GM12878 (cell line): ENCODE results near the gene ACTN3. TPM values are rescaled to one million over a fixed set of nuclear protein-coding genes. Genes with fewer than 3 reads are reported as not detected.
"Not testable (repeated sequence)": the region's sequence is repeated elsewhere in the genome, so short reads cannot be mapped to it uniquely, and the experiment has no call there.

Experiments
- ATAC-seq: fragments of 200-7000 bp; cut with Tn5 transposase; 3 replicates; pipeline ENCODE4 v1.9.1; 2020; ENCODE audit warnings: mild to moderate bottlenecking, moderate library complexity
- BruUV-seq: library from RNA; stranded (reverse); fragments of 400-500 nt; replicated peaks from 2 replicates; lab custom pipeline; 2021; lab: Mats Ljungman, UMichigan
- CTCF ChIA-PET: fragments of 300-600 bp; sonication (Branson Sonifier 250); formaldehyde crosslinking; extraction: SDS; loops from one replicate; lab custom pipeline; 2021; ENCODE audit warnings: inconsistent platforms; lab: Yijun Ruan, JAX
- POLR2A ChIA-PET: fragments of 350-600 bp; formaldehyde crosslinking; extraction: SDS; loops from one replicate; lab custom pipeline; 2021; ENCODE audit warnings: inconsistent platforms; lab: Charles Lee
- RAD21 ChIA-PET: fragments of 300-600 bp; sonication (Branson Sonifier 250); formaldehyde crosslinking; loops from one replicate; lab custom pipeline; 2023; ENCODE audit warnings: antibody characterized with exemption; ENCODE audit not compliant: unreplicated experiment; lab: Charles Lee
- SMC1A ChIA-PET: fragments of 300-600 bp; sonication (Branson Sonifier 250); formaldehyde crosslinking; loops from one replicate; lab custom pipeline; 2023; ENCODE audit not compliant: unreplicated experiment, uncharacterized antibody; lab: Charles Lee
- DNase-seq: peaks from one replicate; pipeline ENCODE4 v3.0.0-alpha.2; 2011; ENCODE audit warnings: low read depth, low spot score
- FAIRE-seq: peaks from 3 replicates; lab custom pipeline; 2011; peaks lifted over from hg19 to GRCh38; lab: Jason Lieb, UNC
- H2AFZ ChIP-seq: 2 replicates; pipeline ENCODE4 v1.6.0; 2011; ENCODE audit warnings: low read depth, low read length, control low read depth; ENCODE audit not compliant: control insufficient read depth
- H3K27ac ChIP-seq: 2 replicates; pipeline ENCODE4 v1.5.1; 2011; ENCODE audit warnings: control low read depth; ENCODE audit not compliant: control insufficient read depth, insufficient read depth
- H3K27me3 ChIP-seq, 2 experiments: replicated peaks in 1 of 2; 2 replicates each; pipeline versions ENCODE4 v1.6.0 to v1.6.1; 2011; ENCODE audit warnings: low read length in 1 of 2; ENCODE audit not compliant: control insufficient read depth in 2 of 2, insufficient read depth in 2 of 2
- H3K36me3 ChIP-seq, 2 experiments: 2 replicates each; pipeline ENCODE4 v1.5.1; 2011; ENCODE audit warnings: low read length in 1 of 2; ENCODE audit not compliant: control insufficient read depth in 2 of 2, insufficient read depth in 2 of 2
- H3K4me1 ChIP-seq: 2 replicates; pipeline ENCODE4 v1.6.1; 2011; ENCODE audit warnings: mild to moderate bottlenecking, low read length, moderate library complexity, mixed read lengths; ENCODE audit not compliant: control insufficient read depth, insufficient read depth
- H3K4me2 ChIP-seq: 2 replicates; pipeline ENCODE4 v1.6.0; 2011; ENCODE audit warnings: control low read depth; ENCODE audit not compliant: control insufficient read depth, insufficient read depth
- H3K4me3 ChIP-seq: fragments of 200-600 bp; sonication (generic); 2 replicates; pipeline ENCODE4 v1.5.1; 2016
- H3K79me2 ChIP-seq: 2 replicates; pipeline ENCODE4 v1.6.0; 2011; ENCODE audit warnings: low read length; ENCODE audit not compliant: control insufficient read depth, insufficient read depth
- H3K9ac ChIP-seq: 2 replicates; pipeline ENCODE4 v1.8.0; 2011; ENCODE audit warnings: low read length, control low read depth, mixed read lengths; ENCODE audit not compliant: control insufficient read depth, insufficient read depth
- H3K9me3 ChIP-seq: replicated peaks from 3 replicates; pipeline ENCODE4 v1.5.1; 2011; ENCODE audit warnings: mild to moderate bottlenecking, low read length; ENCODE audit not compliant: control insufficient read depth, insufficient read depth
- H4K20me1 ChIP-seq: 2 replicates; pipeline ENCODE4 v1.6.0; 2011; ENCODE audit not compliant: control insufficient read depth, insufficient read depth
- BHLHE40 ChIP-seq, 2 experiments: fragments of 450-650 bp in 1 of 2; IDR thresholded peaks; 2 replicates each; pipeline ENCODE4 v1.6.1; 2011 to 2017; ENCODE audit warnings: low read depth in 2 of 2, borderline replicate concordance in 1 of 2, improper control_type of control experiment in 1 of 2, low read length in 1 of 2, mild to moderate bottlenecking in 1 of 2
- CREM ChIP-seq: IDR thresholded peaks from 2 replicates; pipeline ENCODE4 v1.6.1; 2014; ENCODE audit warnings: antibody characterized with exemption, low read depth
- E2F8 ChIP-seq: fragments of 450-650 bp; IDR thresholded peaks from 2 replicates; pipeline ENCODE4 v1.6.1; 2018; ENCODE audit warnings: mild to moderate bottlenecking, low read depth, moderate library complexity; ENCODE audit not compliant: partially characterized antibody
- ELK1 ChIP-seq: IDR thresholded peaks from 2 replicates; pipeline ENCODE4 v1.6.1; 2012; ENCODE audit warnings: low read depth, low read length, improper control_type of control experiment
- ETV6 ChIP-seq, 2 experiments: fragments of 450-650 bp in 1 of 2; IDR thresholded peaks in 1 of 2; conservative IDR thresholded peaks in 1 of 2; 2 replicates each; pipeline ENCODE4 v1.6.1; 2014; ENCODE audit warnings: antibody characterized with exemption in 1 of 2, borderline replicate concordance in 1 of 2, low read depth in 1 of 2, mild to moderate bottlenecking in 1 of 2, moderate library complexity in 1 of 2
- FOXK2 ChIP-seq: fragments of 450-650 bp; IDR thresholded peaks from 2 replicates; pipeline ENCODE4 v1.6.1; 2017; ENCODE audit warnings: mild to moderate bottlenecking, moderate library complexity
- FOXM1 ChIP-seq: IDR thresholded peaks from 2 replicates; pipeline ENCODE4 v1.6.1; 2012; ENCODE audit warnings: low read depth, mild to moderate bottlenecking, inconsistent platforms, low read length, moderate library complexity
- JUNB ChIP-seq: IDR thresholded peaks from 2 replicates; pipeline ENCODE4 v1.6.1; 2016; ENCODE audit warnings: antibody characterized with exemption, mild to moderate bottlenecking
- KAT2A ChIP-seq: conservative IDR thresholded peaks from 2 replicates; pipeline ENCODE4 v1.6.1; 2011; ENCODE audit warnings: low read depth, low read length; ENCODE audit not compliant: control insufficient read depth
- WRNIP1 ChIP-seq: IDR thresholded peaks from 2 replicates; pipeline ENCODE4 v1.6.1; 2011; ENCODE audit warnings: low read depth, low read length, improper control_type of control experiment, borderline replicate concordance
- WGBS: methylation state at CpG from one replicate; pipeline ENCODE4 v1.1.6; 2016; ENCODE audit warnings: low lambda C conversion rate; ENCODE audit not compliant: insufficient replicate concordance, insufficient coverage; ENCODE audit errors: missing lambda C conversion rate; 5-methylcytosine and 5-hydroxymethylcytosine counted together
- in situ Hi-C: fragments of 300-500 bp; cut with MboI; formaldehyde crosslinking; loops from 9 replicates; pipeline ENCODE4 v1.14.3; 2018; ENCODE audit warnings: mixed read lengths
- intact Hi-C: fragments of 100-400 bp; cut with micrococcal nuclease; formaldehyde crosslinking; loops from one replicate; pipeline ENCODE4 v1.14.2; 2022; ENCODE audit not compliant: unreplicated experiment
- polyA plus RNA-seq, 11 experiments: library from polyadenylated mRNA; depleted of rRNA in 4 of 11; unstranded in 6 of 11; stranded (reverse) in 5 of 11; fragments of >200 nt; fragmentation: Nextera tagmentation in 4 of 11; fragmentation: Illumina TruSeq in 1 of 11; extraction: Ambion mirVana in 4 of 11; extraction: Trizol in 1 of 11; gene quantifications; 1 replicate in 1 of 11; 2 replicates in 10 of 11; pipeline versions ENCODE4 v1.2.1 to v1.2.3, GENCODE V29; 2011 to 2016; ENCODE audit warnings: inconsistent platforms in 2 of 11, missing spikeins in 2 of 11, low read depth in 1 of 11
- total RNA-seq, 4 experiments: library from RNA; depleted of rRNA in 3 of 4; stranded (reverse); fragments of >200 nt in 3 of 4; fragmentation: Illumina TruSeq in 1 of 4; extraction: Trizol in 1 of 4; gene quantifications; 2 replicates each; pipeline versions ENCODE4 v1.2.1 to v1.2.3, GENCODE V29; 2013 to 2021

The ACTN3 gene
- total and polyA plus RNA-seq, 10 of the 15 experiments (the other 5 are each of a cell fraction or from before 2014, with no cell fraction given): 0.06 to 0.67 (median 0.17) TPM; not detected in 3

- SMC1A ChIA-PET: interaction anchor here (0.6 to 1.5 kb wide), 2 partner anchors 9 to 249 kb away, joined by 3 read pairs; no protein-coding TSS in a partner anchor
- WGBS: 13% methylated on average over 1 of the region's 1 CpG
- H4K20me1 ChIP-seq, H3K9ac ChIP-seq, RAD21 ChIA-PET, H3K79me2 ChIP-seq, ATAC-seq, H3K9me3 ChIP-seq, H3K4me3 ChIP-seq, intact Hi-C loops, H3K4me2 ChIP-seq, H2AFZ ChIP-seq, in situ Hi-C loops, H3K27ac ChIP-seq, H3K4me1 ChIP-seq, H3K27me3 ChIP-seq, FAIRE-seq, H3K36me3 ChIP-seq, DNase-seq, BruUV-seq: not testable (repeated sequence)
- CTCF ChIA-PET: interaction anchor here (1.7 kb wide), 1 partner anchor 93 kb away, joined by 7 read pairs; the partner anchor contains the start of gene RBM4B
- POLR2A ChIA-PET: interaction anchor here (0.6 kb wide), 1 partner anchor 213 kb away, joined by 5 read pairs; no protein-coding TSS in a partner anchor
Measured at GRCh38 chr11:66585447-66585846, 38.7 kb downstream of the ACTN3 start.

- 23% methylated on average over 2 of the region's 2 CpGs for WGBS
- TF ChIP-seq JUNB: no peak
- TF ChIP-seq FOXK2: no peak
- no peak for TF ChIP-seq FOXM1
- TF ChIP-seq ETV6 (conservative IDR thresholded peaks at IDR 0.05 in 1 of 2, IDR thresholded peaks at IDR 0.05 in 1 of 2; ENCODE audit: borderline replicate concordance in 1 of 2, low read depth in 1 of 2): no peak
- no peak for TF ChIP-seq BHLHE40 (IDR thresholded peaks at IDR 0.05; ENCODE audit: borderline replicate concordance in 1 of 2, low read depth in 2 of 2, low read length in 1 of 2)
- TF ChIP-seq CREM: no peak
- no peak for TF ChIP-seq ELK1
- no peak for TF ChIP-seq E2F8
- no peak for TF ChIP-seq WRNIP1
- no peak for TF ChIP-seq KAT2A
Measured at GRCh38 chr11:66586136-66586535, 39.4 kb downstream of the ACTN3 start.

More at GRCh38 chr11:66586136-66586535, 39.4 kb downstream of the ACTN3 start:
- ChIA-PET CTCF (interaction anchor here (0.5 to 1.7 kb wide), 2 partner anchors 49 to 92 kb away, joined by 3 to 7 read pairs; partner anchors contain the start of gene RBM4B), POLR2A (interaction anchor here (0.8 kb wide), 1 partner anchor 161 kb away, joined by 5 read pairs; no protein-coding TSS in a partner anchor), RAD21 (interaction anchor here (0.9 kb wide), 1 partner anchor 52 kb away, joined by 3 read pairs; the partner anchor contains the start of gene RBM4), SMC1A (no interaction called here)
- no peaks in the 10 kb centered on the region for H3K27me3 ChIP-seq
- DNase-seq (no peak), ATAC-seq (no peak), FAIRE-seq (no peak)
- no TSS peak for BruUV-seq
- no peak overlapping the region for H2AFZ ChIP-seq
- no peaks in the 10 kb centered on the region for H3K4me1 ChIP-seq
- no peaks in the 10 kb centered on the region for H3K79me2 ChIP-seq
- H3K4me3 ChIP-seq: no peak overlapping the region
- H3K4me2 ChIP-seq: no peak overlapping the region
- no peaks in the 10 kb centered on the region for H3K36me3 ChIP-seq
- H3K27ac ChIP-seq: no peak overlapping the region
- no peak overlapping the region for H3K9ac ChIP-seq
- intact Hi-C loops: no loop called here
- H3K9me3 ChIP-seq: peaks cover 2% of the 10 kb centered on the region; the same call in 1 of the 3 replicates
- H4K20me1 ChIP-seq: no peaks in the 10 kb centered on the region
- in situ Hi-C loops: no loop called here
